ENCODE data around the gene FRMD4A. TPM values are rescaled to one million over a fixed set of nuclear protein-coding genes. Genes with fewer than 3 reads are reported as not detected.

The FRMD4A gene
- polyA plus RNA-seq, 1 donor (not counting 4 experiments of a cell fraction or from before 2014, with no cell fraction given), result 12.9 TPM

DNA sequence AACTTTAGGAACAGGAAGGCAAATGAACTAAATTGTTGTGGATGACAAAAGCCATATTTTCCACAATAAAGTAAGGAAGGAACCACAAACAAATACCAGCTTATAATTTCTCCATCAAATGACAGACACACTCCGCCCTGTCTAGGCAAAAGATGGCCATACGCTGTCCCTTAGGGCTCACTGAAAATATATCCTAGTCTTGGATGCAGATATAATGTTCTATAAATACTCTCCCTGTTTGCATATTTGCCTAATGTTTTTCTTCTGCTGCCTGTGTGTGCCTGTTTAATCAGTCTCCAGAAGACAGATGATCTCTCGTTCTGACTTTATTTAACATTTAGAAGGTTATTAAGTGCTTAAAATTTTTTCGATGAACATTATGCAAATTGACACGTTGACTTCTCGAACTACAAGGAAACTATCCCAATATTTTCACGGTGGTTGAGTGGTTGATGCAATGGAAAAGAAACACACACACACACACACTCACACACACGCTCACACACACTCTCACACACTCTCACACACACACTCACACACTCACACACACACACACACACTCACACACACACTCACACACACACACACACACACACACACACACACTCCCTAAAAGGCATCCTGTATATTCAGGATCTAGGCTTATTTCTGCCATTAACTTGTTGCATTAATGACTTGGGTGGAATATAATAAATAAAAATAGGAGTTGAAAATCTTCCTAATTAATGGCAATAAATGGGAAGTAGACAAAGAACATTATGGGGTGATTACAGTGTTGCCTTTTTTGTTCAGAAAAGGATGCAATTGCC, 446.9 kb downstream of the FRMD4A start:
- no peak overlapping the region for H3K27ac ChIP-seq (ENCODE audit: control insufficient read depth, insufficient read depth, low read length)
- FAIRE-seq, result no peak
- no peaks in the 10 kb centered on the region for H3K9me1 ChIP-seq (ENCODE audit: control insufficient read depth, extremely low read depth, insufficient read depth, low read length)
- DNase-seq (ENCODE audit: low read depth, low spot score), result no peak
- no peak overlapping the region for H3K4me3 ChIP-seq (ENCODE audit: control insufficient read depth in 2 of 3, extremely low read depth in 1 of 3, insufficient read depth in 2 of 3, low read depth in 1 of 3, low read length in 3 of 3)
- no peaks in the 10 kb centered on the region for H3K27me3 ChIP-seq (ENCODE audit: control insufficient read depth, extremely low read depth, insufficient read depth, low read length)
- H3K9ac ChIP-seq (ENCODE audit: control insufficient read depth, extremely low read depth, insufficient read depth, low read length), result no peak overlapping the region
- H4K20me1 ChIP-seq (ENCODE audit: control insufficient read depth, extremely low read depth, insufficient read depth, low read length), result no peaks in the 10 kb centered on the region
- peaks cover 21% of the 10 kb centered on the region for H3K4me1 ChIP-seq (ENCODE audit: control insufficient read depth, extremely low read depth, insufficient read depth, low read length)
- H3K9me3 ChIP-seq (ENCODE audit: control insufficient read depth, low read depth, low read length), result no peaks in the 10 kb centered on the region
- TF ChIP-seq EZH2 (IDR thresholded peaks at IDR 0.05; ENCODE audit: low read length), result no peak
- TF ChIP-seq, protein P1, sequence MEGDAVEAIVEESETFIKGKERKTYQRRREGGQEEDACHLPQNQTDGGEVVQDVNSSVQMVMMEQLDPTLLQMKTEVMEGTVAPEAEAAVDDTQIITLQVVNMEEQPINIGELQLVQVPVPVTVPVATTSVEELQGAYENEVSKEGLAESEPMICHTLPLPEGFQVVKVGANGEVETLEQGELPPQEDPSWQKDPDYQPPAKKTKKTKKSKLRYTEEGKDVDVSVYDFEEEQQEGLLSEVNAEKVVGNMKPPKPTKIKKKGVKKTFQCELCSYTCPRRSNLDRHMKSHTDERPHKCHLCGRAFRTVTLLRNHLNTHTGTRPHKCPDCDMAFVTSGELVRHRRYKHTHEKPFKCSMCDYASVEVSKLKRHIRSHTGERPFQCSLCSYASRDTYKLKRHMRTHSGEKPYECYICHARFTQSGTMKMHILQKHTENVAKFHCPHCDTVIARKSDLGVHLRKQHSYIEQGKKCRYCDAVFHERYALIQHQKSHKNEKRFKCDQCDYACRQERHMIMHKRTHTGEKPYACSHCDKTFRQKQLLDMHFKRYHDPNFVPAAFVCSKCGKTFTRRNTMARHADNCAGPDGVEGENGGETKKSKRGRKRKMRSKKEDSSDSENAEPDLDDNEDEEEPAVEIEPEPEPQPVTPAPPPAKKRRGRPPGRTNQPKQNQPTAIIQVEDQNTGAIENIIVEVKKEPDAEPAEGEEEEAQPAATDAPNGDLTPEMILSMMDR (optimal IDR thresholded peaks at IDR 0.05 in 1 of 3, IDR thresholded peaks at IDR 0.05 in 1 of 3, conservative IDR thresholded peaks at IDR 0.05 in 1 of 3; ENCODE audit: extremely low read depth in 1 of 3, insufficient read depth in 2 of 3, low read length in 3 of 3), result no peak
- H3K79me2 ChIP-seq (ENCODE audit: control insufficient read depth, insufficient read depth, low read length), result peaks cover 43% of the 10 kb centered on the region
- H3K36me3 ChIP-seq (ENCODE audit: control insufficient read depth in 2 of 2, extremely low read depth in 1 of 2, insufficient read depth in 2 of 2, low read length in 2 of 2), result no peaks in the 10 kb centered on the region
- H2AFZ ChIP-seq (ENCODE audit: control insufficient read depth, low read length), result no peak overlapping the region
- dilution Hi-C loops (cut with MboI; ENCODE audit: extremely low pct_ligation_motif_present, low sequenced_read_pairs), result no loop called here
- no peak overlapping the region for H3K4me2 ChIP-seq (ENCODE audit: control insufficient read depth, extremely low read depth, insufficient read depth, low read depth, low read length)

DNA sequence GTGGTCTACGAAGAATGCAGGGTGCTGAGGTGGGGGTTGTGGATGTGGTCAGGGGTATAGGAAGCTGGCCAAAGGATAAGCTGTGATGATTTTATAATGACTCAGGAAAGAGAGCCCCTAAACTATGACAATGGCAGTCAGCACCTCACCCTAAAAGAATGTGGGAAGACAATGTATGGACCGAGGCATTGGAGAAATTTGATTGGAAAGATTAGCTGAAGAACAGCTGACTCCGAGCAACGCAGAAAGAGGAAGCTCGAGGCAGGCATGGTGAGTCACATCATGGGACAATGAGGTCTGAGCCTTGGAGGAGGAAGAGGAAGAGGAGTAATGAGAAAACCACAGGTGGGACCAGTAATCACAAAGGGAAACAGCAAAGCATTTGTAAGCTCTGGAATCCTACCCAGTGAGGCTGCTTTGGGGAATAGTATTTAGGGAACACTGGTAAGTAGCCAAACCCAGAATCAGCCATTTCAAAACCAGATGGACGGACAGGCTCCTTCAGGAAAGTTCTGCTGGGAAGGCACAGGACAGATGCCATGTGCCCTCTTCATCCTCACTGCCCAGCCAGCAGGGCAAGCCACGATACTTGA, 448.5 kb downstream of the FRMD4A start:
- H3K36me3 ChIP-seq (ENCODE audit: control insufficient read depth in 2 of 2, extremely low read depth in 1 of 2, insufficient read depth in 2 of 2, low read length in 2 of 2), result no peaks in the 10 kb centered on the region
- no peaks in the 10 kb centered on the region for H3K9me3 ChIP-seq (ENCODE audit: control insufficient read depth, low read depth, low read length)
- no peak overlapping the region for H3K4me3 ChIP-seq (ENCODE audit: control insufficient read depth in 2 of 3, extremely low read depth in 1 of 3, insufficient read depth in 2 of 3, low read depth in 1 of 3, low read length in 3 of 3)
- H3K4me1 ChIP-seq (ENCODE audit: control insufficient read depth, extremely low read depth, insufficient read depth, low read length), result peaks cover 21% of the 10 kb centered on the region
- H2AFZ ChIP-seq (ENCODE audit: control insufficient read depth, low read length), result peak overlapping the region; percentile 21
- H3K4me2 ChIP-seq (ENCODE audit: control insufficient read depth, extremely low read depth, insufficient read depth, low read depth, low read length), result peak overlapping the region; percentile 19
- dilution Hi-C loops (cut with MboI; ENCODE audit: extremely low pct_ligation_motif_present, low sequenced_read_pairs), result no loop called here
- peak overlapping the region; percentile 59 for H3K27ac ChIP-seq (ENCODE audit: control insufficient read depth, insufficient read depth, low read length)
- no peaks in the 10 kb centered on the region for H4K20me1 ChIP-seq (ENCODE audit: control insufficient read depth, extremely low read depth, insufficient read depth, low read length)
- H3K79me2 ChIP-seq (ENCODE audit: control insufficient read depth, insufficient read depth, low read length), result peaks cover 35% of the 10 kb centered on the region
- FAIRE-seq (peak; percentile 97), DNase-seq (ENCODE audit: low read depth, low spot score) (peak; percentile 80)
- H3K9me1 ChIP-seq (ENCODE audit: control insufficient read depth, extremely low read depth, insufficient read depth, low read length), result no peaks in the 10 kb centered on the region
- H3K27me3 ChIP-seq (ENCODE audit: control insufficient read depth, extremely low read depth, insufficient read depth, low read length), result no peaks in the 10 kb centered on the region
- peak overlapping the region; percentile 10 for H3K9ac ChIP-seq (ENCODE audit: control insufficient read depth, extremely low read depth, insufficient read depth, low read length)
- TF ChIP-seq, protein P1 (optimal IDR thresholded peaks at IDR 0.05 in 1 of 3, IDR thresholded peaks at IDR 0.05 in 1 of 3, conservative IDR thresholded peaks at IDR 0.05 in 1 of 3; ENCODE audit: extremely low read depth in 1 of 3, insufficient read depth in 2 of 3, low read length in 3 of 3), result no peak
- no peak for TF ChIP-seq EZH2 (IDR thresholded peaks at IDR 0.05; ENCODE audit: low read length)
